DND-41 (cell line): ENCODE results near the gene MICAL2.

Experiments
- ATAC-seq: fragments of 200-7000 bp; cut with Tn5 transposase; 3 replicates; pipeline ENCODE4 v1.9.1; 2021; ENCODE audit warnings: low read depth; ENCODE audit not compliant: insufficient read depth
- DNase-seq: peaks from one replicate; pipeline ENCODE4 v3.0.0-alpha.2; 2020
- H2AFZ ChIP-seq: 2 replicates; pipeline ENCODE4 v1.6.0; 2012; ENCODE audit warnings: low read depth, low read length
- H3K27ac ChIP-seq: 2 replicates; pipeline ENCODE4 v1.5.1; 2012; ENCODE audit warnings: low read length, inconsistent platforms
- H3K27me3 ChIP-seq: fragments of 200-600 bp; sonication (generic); 2 replicates; pipeline ENCODE4 v1.6.0; 2012; ENCODE audit warnings: low read length, mild to moderate bottlenecking, inconsistent platforms; ENCODE audit not compliant: insufficient read depth, poor library complexity
- H3K36me3 ChIP-seq: 2 replicates; pipeline ENCODE4 v1.5.1; 2012; ENCODE audit warnings: low read length, inconsistent platforms; ENCODE audit not compliant: insufficient read depth
- H3K4me1 ChIP-seq: 2 replicates; pipeline ENCODE4 v1.5.1; 2012; ENCODE audit warnings: mild to moderate bottlenecking, low read length; ENCODE audit not compliant: insufficient read depth
- H3K4me2 ChIP-seq: 2 replicates; pipeline ENCODE4 v1.6.0; 2012; ENCODE audit warnings: mild to moderate bottlenecking, moderate library complexity, low read length, inconsistent platforms; ENCODE audit not compliant: insufficient read depth
- H3K4me3 ChIP-seq, 2 experiments: fragments of 200-600 bp in 1 of 2; shearing (Covaris generic) in 1 of 2; 2 replicates each; pipeline ENCODE4 v1.5.1; 2012 to 2016; ENCODE audit warnings: inconsistent platforms in 2 of 2, low read length in 2 of 2, mild to moderate bottlenecking in 2 of 2, low read depth in 1 of 2, moderate library complexity in 1 of 2
- H3K79me2 ChIP-seq: 2 replicates; pipeline ENCODE4 v1.6.0; 2012; ENCODE audit warnings: low read length, inconsistent platforms; ENCODE audit not compliant: insufficient read depth
- H3K9ac ChIP-seq: 2 replicates; pipeline ENCODE4 v1.6.0; 2012; ENCODE audit warnings: low read depth, mild to moderate bottlenecking, inconsistent platforms, low read length, moderate library complexity
- H3K9me3 ChIP-seq: 2 replicates; pipeline ENCODE4 v1.5.1; 2012; ENCODE audit warnings: low read length, moderate library complexity, mild to moderate bottlenecking, inconsistent platforms; ENCODE audit not compliant: insufficient read depth, severe bottlenecking
- H4K20me1 ChIP-seq: 2 replicates; pipeline ENCODE4 v1.6.0; 2012; ENCODE audit warnings: low read length; ENCODE audit not compliant: insufficient read depth
- EZH2 ChIP-seq: IDR thresholded peaks from 3 replicates; pipeline ENCODE4 v1.6.1; 2012; ENCODE audit warnings: borderline replicate concordance, low read depth, mild to moderate bottlenecking, moderate library complexity, low read length, inconsistent platforms; ENCODE audit not compliant: severe bottlenecking
- TF ChIP-seq, protein P1 (sequence below): IDR thresholded peaks from 2 replicates; pipeline ENCODE4 v1.5.1; 2012; ENCODE audit warnings: borderline replicate concordance, low read length, moderate library complexity, mild to moderate bottlenecking; ENCODE audit not compliant: poor library complexity, severe bottlenecking; ENCODE audit errors: extremely low read depth

The MICAL2 gene

DNA sequence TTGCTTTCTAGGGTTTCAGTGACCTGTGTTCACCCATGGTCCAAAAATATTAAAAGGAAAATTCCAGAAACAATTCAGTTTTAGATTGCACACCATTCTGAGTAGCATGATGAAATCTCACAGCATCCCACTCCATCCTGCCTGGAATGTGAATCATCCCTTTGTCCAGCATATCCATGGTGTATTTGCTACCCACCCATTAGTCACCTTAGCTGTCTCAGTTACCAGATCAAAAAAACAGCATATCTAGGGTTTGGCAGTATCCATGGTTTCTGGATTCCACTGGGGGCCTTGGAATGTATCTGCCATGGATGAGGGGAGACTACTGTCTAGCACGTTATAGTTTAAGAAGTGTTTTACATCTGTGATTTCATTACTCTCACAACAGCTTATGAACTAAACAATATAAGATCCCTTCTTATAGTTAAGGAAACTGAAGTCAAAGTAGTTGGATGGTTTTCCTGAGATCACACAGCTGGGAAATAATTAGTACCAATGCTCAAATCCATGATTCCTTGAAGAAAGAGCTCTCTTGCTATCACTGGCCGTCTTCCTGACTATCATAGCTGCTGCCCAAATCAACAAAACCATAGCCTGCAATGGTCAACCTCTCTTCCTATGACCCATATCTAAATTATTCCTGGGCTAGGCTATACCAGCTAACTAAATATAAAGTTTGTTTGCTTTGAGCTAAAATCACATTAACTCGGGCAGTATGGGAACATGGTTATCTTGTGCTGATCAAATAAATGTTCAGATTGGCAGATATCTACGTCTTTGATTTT, 122.6 kb downstream of the MICAL2 start:
- Histone ChIP-seq H3K27me3 (no peaks in the 10 kb centered on the region), H3K4me1 (peaks cover 15% of the 10 kb centered on the region), H3K9me3 (no peaks in the 10 kb centered on the region), H3K27ac (no peak overlapping the region), H3K9ac (no peak overlapping the region), H3K36me3 (no peaks in the 10 kb centered on the region), H3K4me2 (no peak overlapping the region), H2AFZ (no peak overlapping the region), H3K4me3 (no peak overlapping the region), H3K79me2 (no peaks in the 10 kb centered on the region), H4K20me1 (no peaks in the 10 kb centered on the region)
- TF ChIP-seq EZH2, result no peak
- TF ChIP-seq, protein P1, sequence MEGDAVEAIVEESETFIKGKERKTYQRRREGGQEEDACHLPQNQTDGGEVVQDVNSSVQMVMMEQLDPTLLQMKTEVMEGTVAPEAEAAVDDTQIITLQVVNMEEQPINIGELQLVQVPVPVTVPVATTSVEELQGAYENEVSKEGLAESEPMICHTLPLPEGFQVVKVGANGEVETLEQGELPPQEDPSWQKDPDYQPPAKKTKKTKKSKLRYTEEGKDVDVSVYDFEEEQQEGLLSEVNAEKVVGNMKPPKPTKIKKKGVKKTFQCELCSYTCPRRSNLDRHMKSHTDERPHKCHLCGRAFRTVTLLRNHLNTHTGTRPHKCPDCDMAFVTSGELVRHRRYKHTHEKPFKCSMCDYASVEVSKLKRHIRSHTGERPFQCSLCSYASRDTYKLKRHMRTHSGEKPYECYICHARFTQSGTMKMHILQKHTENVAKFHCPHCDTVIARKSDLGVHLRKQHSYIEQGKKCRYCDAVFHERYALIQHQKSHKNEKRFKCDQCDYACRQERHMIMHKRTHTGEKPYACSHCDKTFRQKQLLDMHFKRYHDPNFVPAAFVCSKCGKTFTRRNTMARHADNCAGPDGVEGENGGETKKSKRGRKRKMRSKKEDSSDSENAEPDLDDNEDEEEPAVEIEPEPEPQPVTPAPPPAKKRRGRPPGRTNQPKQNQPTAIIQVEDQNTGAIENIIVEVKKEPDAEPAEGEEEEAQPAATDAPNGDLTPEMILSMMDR, result no peak
- DNase-seq, result no peak
- no peak for ATAC-seq

DNA sequence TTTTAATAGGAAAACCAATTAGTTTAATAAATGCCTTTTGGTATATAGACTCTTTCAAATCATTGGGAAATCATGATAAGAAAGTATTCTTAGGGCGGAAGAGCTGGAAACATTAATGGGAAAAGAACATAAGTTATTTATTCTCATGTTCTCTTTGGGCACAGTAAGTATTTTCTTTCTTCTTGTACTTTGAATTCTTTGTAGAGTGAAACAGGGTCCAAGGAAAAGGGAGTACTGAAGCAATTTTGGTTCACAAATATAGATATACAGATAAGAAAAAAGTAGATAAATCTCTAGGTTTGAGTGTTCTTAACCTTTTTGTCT, 123.2 kb downstream of the MICAL2 start:
- H3K4me2 ChIP-seq, result no peak overlapping the region
- no peaks in the 10 kb centered on the region for H3K27me3 ChIP-seq
- H3K36me3 ChIP-seq, result no peaks in the 10 kb centered on the region
- DNase-seq, result no peak
- no peaks in the 10 kb centered on the region for H3K9me3 ChIP-seq
- TF ChIP-seq EZH2, result no peak
- TF ChIP-seq, protein P1, result no peak
- no peak overlapping the region for H3K9ac ChIP-seq
- no peaks in the 10 kb centered on the region for H4K20me1 ChIP-seq
- no peak for ATAC-seq
- H3K27ac ChIP-seq, result no peak overlapping the region
- peaks cover 15% of the 10 kb centered on the region for H3K4me1 ChIP-seq
- no peak overlapping the region for H3K4me3 ChIP-seq
- H2AFZ ChIP-seq, result no peak overlapping the region
- H3K79me2 ChIP-seq, result no peaks in the 10 kb centered on the region

DNA sequence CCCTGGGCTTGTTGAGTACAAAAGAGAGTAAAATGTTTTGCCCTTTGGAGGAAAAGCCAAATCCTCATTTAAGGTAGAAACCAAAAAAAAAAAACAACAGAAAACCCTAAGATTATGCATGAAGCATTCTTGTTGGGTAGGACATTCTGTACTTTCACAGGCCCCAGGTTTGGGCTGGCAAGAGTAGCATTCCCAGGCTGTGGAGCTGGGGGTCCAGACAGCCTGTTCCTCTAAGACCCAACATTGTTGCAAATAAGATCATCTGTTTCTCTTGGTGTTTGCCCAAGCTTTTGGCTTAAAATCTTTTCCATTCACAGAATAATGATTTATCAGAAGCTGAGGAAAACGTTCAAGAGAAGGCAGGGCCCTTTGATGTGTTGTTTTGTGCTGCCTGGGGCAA, 123.8 kb downstream of the MICAL2 start:
- H2AFZ ChIP-seq, result no peak overlapping the region
- peaks cover 20% of the 10 kb centered on the region for H3K4me1 ChIP-seq
- no peak overlapping the region for H3K9ac ChIP-seq
- no peak overlapping the region for H3K27ac ChIP-seq
- no peak for TF ChIP-seq EZH2
- TF ChIP-seq, protein P1, result no peak
- H3K4me2 ChIP-seq, result no peak overlapping the region
- H3K36me3 ChIP-seq, result no peaks in the 10 kb centered on the region
- H3K79me2 ChIP-seq, result no peaks in the 10 kb centered on the region
- no peaks in the 10 kb centered on the region for H4K20me1 ChIP-seq
- H3K4me3 ChIP-seq, result no peak overlapping the region
- H3K27me3 ChIP-seq, result no peaks in the 10 kb centered on the region
- DNase-seq (no peak), ATAC-seq (no peak)
- H3K9me3 ChIP-seq, result no peaks in the 10 kb centered on the region

DNA sequence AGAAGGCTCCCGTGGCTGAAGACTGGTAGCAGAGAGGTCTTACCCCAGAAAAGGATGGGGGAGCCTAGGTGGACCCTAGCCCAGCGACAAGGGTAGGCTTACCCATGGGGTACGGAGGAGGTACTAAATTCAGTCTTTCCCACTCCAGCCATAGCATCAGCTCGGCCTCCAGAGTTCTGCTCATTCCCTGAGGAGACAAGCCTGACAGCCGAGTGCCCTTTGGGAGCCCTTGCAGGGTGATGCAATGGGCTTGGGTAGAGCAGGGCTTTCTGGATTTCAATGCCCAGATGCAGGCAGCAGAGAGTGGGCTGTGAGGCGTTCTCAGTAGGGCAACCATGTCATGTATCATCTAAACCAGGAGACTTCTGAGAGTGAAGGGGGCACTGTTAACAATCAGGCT, 124.7 kb downstream of the MICAL2 start:
- H3K27ac ChIP-seq, result no peak overlapping the region; the same call in 1 of the 2 replicates
- H4K20me1 ChIP-seq, result no peaks in the 10 kb centered on the region
- no peaks in the 10 kb centered on the region for H3K79me2 ChIP-seq
- no peak overlapping the region for H2AFZ ChIP-seq
- DNase-seq (no peak), ATAC-seq (no peak)
- H3K4me1 ChIP-seq, result peaks cover 29% of the 10 kb centered on the region
- H3K36me3 ChIP-seq, result no peaks in the 10 kb centered on the region
- H3K9ac ChIP-seq, result no peak overlapping the region
- TF ChIP-seq EZH2, result no peak
- TF ChIP-seq, protein P1, result no peak
- H3K9me3 ChIP-seq, result no peaks in the 10 kb centered on the region
- no peak overlapping the region for H3K4me2 ChIP-seq
- no peaks in the 10 kb centered on the region for H3K27me3 ChIP-seq
- no peak overlapping the region for H3K4me3 ChIP-seq
